ENCODE results near the gene SLC25A24.

GRCh38 chr1:108089477-108089876, 110.7 kb downstream of the SLC25A24 start:
- TF ChIP-seq CTCF (IDR thresholded peaks at IDR 0.05 in 2 of 3, conservative IDR thresholded peaks at IDR 0.05 in 1 of 3; ENCODE audit: borderline replicate concordance in 1 of 3, insufficient read depth in 1 of 3, low read depth in 2 of 3, low read length in 2 of 3) (no peak), TCF7L2 (IDR thresholded peaks at IDR 0.05; ENCODE audit: borderline replicate concordance, extremely low read depth, insufficient read depth, insufficient read length) (no peak), EZH2 (IDR thresholded peaks at IDR 0.05) (no peak), FOSL1 (IDR thresholded peaks at IDR 0.05; ENCODE audit: low read depth) (no peak), POLR2AphosphoS5 (IDR thresholded peaks at IDR 0.05; ENCODE audit: low read depth, low read length) (no peak), RAD21 (IDR thresholded peaks at IDR 0.05; ENCODE audit: low read depth) (no peak), ZNF274 (IDR thresholded peaks at IDR 0.05; ENCODE audit: low read depth, low read length) (no peak), REST (IDR thresholded peaks at IDR 0.05; ENCODE audit: low read depth) (no peak), POLR2A (IDR thresholded peaks at IDR 0.05; ENCODE audit: borderline replicate concordance, extremely low read depth, insufficient read depth, insufficient read length) (no peak)
- TF ChIP-seq, protein P1, sequence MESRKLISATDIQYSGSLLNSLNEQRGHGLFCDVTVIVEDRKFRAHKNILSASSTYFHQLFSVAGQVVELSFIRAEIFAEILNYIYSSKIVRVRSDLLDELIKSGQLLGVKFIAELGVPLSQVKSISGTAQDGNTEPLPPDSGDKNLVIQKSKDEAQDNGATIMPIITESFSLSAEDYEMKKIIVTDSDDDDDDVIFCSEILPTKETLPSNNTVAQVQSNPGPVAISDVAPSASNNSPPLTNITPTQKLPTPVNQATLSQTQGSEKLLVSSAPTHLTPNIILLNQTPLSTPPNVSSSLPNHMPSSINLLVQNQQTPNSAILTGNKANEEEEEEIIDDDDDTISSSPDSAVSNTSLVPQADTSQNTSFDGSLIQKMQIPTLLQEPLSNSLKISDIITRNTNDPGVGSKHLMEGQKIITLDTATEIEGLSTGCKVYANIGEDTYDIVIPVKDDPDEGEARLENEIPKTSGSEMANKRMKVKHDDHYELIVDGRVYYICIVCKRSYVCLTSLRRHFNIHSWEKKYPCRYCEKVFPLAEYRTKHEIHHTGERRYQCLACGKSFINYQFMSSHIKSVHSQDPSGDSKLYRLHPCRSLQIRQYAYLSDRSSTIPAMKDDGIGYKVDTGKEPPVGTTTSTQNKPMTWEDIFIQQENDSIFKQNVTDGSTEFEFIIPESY (IDR thresholded peaks at IDR 0.05; ENCODE audit: extremely low read depth, insufficient replicate concordance, low read length) = no peak
- TF ChIP-seq, protein P2, sequence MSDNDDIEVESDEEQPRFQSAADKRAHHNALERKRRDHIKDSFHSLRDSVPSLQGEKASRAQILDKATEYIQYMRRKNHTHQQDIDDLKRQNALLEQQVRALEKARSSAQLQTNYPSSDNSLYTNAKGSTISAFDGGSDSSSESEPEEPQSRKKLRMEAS (IDR thresholded peaks at IDR 0.05) = no peak
